ENCODE data around the gene TUBA4A. TPM values are rescaled to one million over a fixed set of nuclear protein-coding genes. Genes with fewer than 3 reads are reported as not detected.
A peak's percentile ranks its signal among the peaks of the same experiment; 100 is the strongest.

TUBA4A gene
- total RNA-seq, 1 donor from 2014 or later, result 231 TPM

DNA sequence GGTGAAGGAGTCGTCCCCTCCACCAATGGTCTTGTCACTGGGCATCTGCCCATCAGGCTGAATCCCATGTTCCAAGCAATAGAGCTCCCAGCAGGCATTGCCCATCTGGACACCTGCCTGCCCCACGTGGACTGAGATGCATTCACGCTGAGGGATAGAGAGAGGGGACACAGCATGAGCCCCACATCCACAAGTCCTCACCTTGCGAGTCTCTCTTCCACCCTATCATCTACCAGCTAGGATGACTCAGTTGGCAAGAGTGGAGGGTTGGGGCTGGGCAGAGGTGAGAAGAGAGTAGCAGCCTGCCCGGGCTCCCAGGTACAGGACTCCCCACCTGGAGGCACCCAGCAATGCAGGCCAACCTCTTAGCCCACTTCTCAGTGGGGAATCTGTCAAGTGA lies 1.6 kb downstream of the TUBA4A start:
- intact Hi-C loops (cut with micrococcal nuclease), result loop anchor here (2.0 to 10.0 kb wide), 3 partner anchors 43 to 847 kb away; no protein-coding TSS in a partner anchor
- no peak for DNase-seq (ENCODE audit: low spot score)
- no peaks in the 10 kb centered on the region for H3K27me3 Mint-ChIP-seq (ENCODE audit: low read depth)
- peaks cover 65% of the 10 kb centered on the region for H3K4me1 Mint-ChIP-seq (ENCODE audit: low read depth)
- H3K27ac Mint-ChIP-seq, result peak overlapping the region; percentile 85
- peak overlapping the region; percentile 77 for H3K4me3 Mint-ChIP-seq (ENCODE audit: low read depth)
- H3K9me3 Mint-ChIP-seq, result no peaks in the 10 kb centered on the region
- H3K36me3 Mint-ChIP-seq (ENCODE audit: low read depth), result peaks cover 62% of the 10 kb centered on the region

DNA sequence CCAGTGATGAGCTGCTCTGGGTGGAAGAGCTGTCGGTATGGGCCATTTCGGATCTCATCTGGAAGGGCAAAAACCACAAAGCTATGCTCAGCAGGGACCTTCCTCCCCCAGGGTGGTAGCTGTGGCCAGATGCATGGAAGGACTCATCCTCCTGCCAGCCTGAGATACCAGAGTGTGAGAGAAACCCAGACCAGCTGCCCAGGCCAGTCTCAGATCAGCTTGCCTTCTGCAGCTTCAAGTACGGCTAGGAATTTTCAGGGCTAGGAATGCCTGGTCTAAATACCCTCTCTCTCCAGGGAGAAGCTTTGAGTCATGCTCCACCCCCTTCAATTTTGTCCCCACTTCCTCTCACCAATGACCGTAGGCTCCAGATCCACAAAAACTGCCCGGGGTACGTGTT lies 2.1 kb downstream of the TUBA4A start:
- H3K4me3 Mint-ChIP-seq (ENCODE audit: low read depth), result peak overlapping the region; percentile 77
- H3K9me3 Mint-ChIP-seq, result no peaks in the 10 kb centered on the region
- H3K27ac Mint-ChIP-seq, result peak overlapping the region; percentile 85
- peaks cover 66% of the 10 kb centered on the region for H3K36me3 Mint-ChIP-seq (ENCODE audit: low read depth)
- intact Hi-C loops (cut with micrococcal nuclease), result loop anchor here (2.0 to 10.0 kb wide), 3 partner anchors 43 to 847 kb away; no protein-coding TSS in a partner anchor
- no peaks in the 10 kb centered on the region for H3K27me3 Mint-ChIP-seq (ENCODE audit: low read depth)
- no peak for DNase-seq (ENCODE audit: low spot score)
- peaks cover 69% of the 10 kb centered on the region for H3K4me1 Mint-ChIP-seq (ENCODE audit: low read depth)

GRCh38 chr2:219250049-219250781 lies 3.5 kb downstream of the TUBA4A start:
- peaks cover 74% of the 10 kb centered on the region for H3K36me3 Mint-ChIP-seq (ENCODE audit: low read depth)
- intact Hi-C loops (cut with micrococcal nuclease), result loop anchor here (10.0 kb wide), 1 partner anchor 845 kb away; no protein-coding TSS in a partner anchor
- no peaks in the 10 kb centered on the region for H3K27me3 Mint-ChIP-seq (ENCODE audit: low read depth)
- H3K9me3 Mint-ChIP-seq, result no peaks in the 10 kb centered on the region
- H3K4me1 Mint-ChIP-seq (ENCODE audit: low read depth), result peaks cover 70% of the 10 kb centered on the region
- peak overlapping the region; percentile 47 for H3K27ac Mint-ChIP-seq
- H3K4me3 Mint-ChIP-seq (ENCODE audit: low read depth), result peak overlapping the region; percentile 77
- DNase-seq (ENCODE audit: low spot score), result no peak

DNA sequence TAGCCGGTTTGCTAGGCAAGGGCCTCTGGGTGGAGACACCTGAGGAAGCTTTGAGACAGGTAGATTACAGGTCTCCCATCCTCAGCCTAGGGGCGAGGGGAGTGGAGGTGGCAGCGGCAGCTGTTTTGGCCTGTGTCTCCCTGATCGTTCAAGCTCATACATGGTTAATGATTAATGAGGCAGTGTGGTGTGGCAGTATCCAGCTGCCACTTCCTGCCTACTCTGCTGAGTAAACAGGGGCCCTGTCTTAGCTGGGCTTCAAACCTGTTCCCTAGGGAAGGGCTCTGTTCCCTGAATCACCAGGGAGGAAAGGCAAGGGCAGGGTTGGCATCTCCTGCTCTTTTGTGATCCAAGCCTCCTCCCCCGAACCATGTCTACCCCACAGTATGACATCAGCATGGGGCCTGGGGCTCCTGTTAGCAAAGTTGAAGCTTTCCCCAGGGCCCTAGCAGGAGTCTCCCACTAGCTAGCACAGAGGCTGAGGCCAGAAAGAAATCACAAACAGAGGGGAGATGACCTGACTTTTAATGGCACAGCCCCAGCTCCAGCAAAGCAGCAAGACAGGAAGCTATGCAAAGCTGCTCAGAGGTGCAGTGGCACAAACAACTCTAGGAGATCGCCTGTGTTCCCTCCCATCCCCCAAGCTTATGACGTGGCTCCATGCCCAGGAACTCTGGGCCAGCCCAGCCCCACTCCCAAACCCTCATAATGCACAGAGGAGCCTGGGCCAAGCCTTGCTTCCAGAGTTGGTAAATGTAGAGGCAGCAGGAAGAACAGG lies 4.3 kb downstream of the TUBA4A start:
- intact Hi-C loops (cut with micrococcal nuclease), result no loop called here
- Mint-ChIP-seq H3K27me3 (ENCODE audit: low read depth) (no peaks in the 10 kb centered on the region), H3K4me3 (ENCODE audit: low read depth) (peak overlapping the region; percentile 77), H3K27ac (peak overlapping the region; percentile 90), H3K36me3 (ENCODE audit: low read depth) (peaks cover 74% of the 10 kb centered on the region), H3K4me1 (ENCODE audit: low read depth) (peaks cover 70% of the 10 kb centered on the region), H3K9me3 (no peaks in the 10 kb centered on the region)
- peak; percentile 34 for DNase-seq (ENCODE audit: low spot score)

DNA sequence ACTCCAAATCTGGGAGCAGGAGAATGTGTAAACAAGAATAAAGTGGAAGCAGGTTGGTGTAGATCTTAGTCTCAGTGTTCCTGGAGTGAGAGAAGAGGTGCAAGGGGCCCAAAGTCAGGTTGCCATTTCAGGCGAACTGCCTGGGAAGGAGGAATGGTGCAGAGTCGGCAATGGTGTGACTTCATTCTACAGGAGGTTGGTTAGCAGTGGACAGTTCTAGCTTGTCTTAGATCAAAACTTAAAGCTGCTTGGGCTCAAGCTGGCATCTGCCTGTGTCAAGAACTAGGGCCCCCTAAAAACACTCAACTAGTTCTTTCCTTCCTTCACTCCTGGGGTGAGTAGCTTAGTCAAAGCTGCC lies 4.9 kb downstream of the TUBA4A start:
- H3K4me1 Mint-ChIP-seq (ENCODE audit: low read depth), result peaks cover 71% of the 10 kb centered on the region
- intact Hi-C loops (cut with micrococcal nuclease), result no loop called here

DNA sequence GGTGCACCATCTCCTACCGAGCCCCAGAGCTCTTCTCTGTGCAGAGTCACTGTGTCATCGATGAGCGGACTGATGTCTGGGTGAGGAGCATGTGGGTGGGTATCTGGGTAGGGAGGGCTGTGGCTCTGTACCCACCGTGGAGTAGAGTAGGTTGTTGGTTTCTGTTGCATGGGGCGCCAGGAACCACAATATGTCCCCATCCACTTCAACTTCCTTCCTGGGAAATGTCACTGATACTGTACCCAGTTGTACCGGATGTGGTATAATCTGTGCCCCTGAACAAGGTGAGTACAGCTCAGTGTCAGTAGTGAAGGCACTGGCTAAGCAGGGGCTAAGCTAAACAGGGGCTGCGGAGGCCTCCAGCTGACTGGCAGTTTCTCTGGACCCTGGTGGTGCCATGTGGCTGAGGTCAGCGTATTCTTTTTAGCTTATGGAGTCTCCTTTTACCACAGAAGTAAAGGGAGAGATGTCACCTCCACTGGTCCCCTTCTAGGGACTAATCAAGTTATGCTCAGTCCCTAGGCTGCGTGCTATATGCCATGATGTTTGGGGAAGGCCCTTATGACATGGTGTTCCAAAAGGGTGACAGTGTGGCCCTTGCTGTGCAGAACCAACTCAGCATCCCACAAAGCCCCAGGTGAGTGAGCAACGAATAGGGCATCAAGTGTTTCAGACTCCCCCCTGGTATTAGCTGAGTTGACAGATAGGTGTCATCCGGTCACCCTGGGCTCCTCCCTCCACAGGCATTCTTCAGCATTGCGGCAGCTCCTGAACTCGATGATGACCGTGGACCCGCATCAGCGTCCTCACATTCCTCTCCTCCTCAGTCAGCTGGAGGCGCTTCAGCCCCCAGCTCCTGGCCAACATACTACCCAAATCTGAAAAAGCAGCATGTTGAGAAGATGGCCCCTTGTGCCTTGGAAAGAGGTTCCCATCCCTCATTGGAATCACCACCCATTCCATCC lies 5.8 kb downstream of the TUBA4A start:
- Mint-ChIP-seq H3K27ac (peak overlapping the region; percentile 82), H3K9me3 (no peaks in the 10 kb centered on the region), H3K4me3 (ENCODE audit: low read depth) (peak overlapping the region; percentile 96), H3K36me3 (ENCODE audit: low read depth) (peaks cover 71% of the 10 kb centered on the region), H3K4me1 (ENCODE audit: low read depth) (peaks cover 73% of the 10 kb centered on the region), H3K27me3 (ENCODE audit: low read depth) (no peaks in the 10 kb centered on the region)
- peak; percentile 50 for DNase-seq (ENCODE audit: low spot score)
- intact Hi-C loops (cut with micrococcal nuclease), result loop anchor here (2.0 kb wide), 1 partner anchor 41 kb away; the partner anchor contains the start of gene ZFAND2B

More for the DNA sequence above, 4.9 kb downstream of the TUBA4A start:
- Mint-ChIP-seq H3K27ac (peak overlapping the region; percentile 90), H3K36me3 (ENCODE audit: low read depth) (peaks cover 74% of the 10 kb centered on the region), H3K4me3 (ENCODE audit: low read depth) (peak overlapping the region; percentile 77), H3K9me3 (no peaks in the 10 kb centered on the region), H3K27me3 (ENCODE audit: low read depth) (no peaks in the 10 kb centered on the region)
- DNase-seq (ENCODE audit: low spot score), result no peak

- Mint-ChIP-seq H3K27ac (peak overlapping the region; percentile 82), H3K4me1 (ENCODE audit: low read depth) (peaks cover 63% of the 10 kb centered on the region), H3K9me3 (no peaks in the 10 kb centered on the region), H3K27me3 (ENCODE audit: low read depth) (no peaks in the 10 kb centered on the region), H3K36me3 (ENCODE audit: low read depth) (peaks cover 57% of the 10 kb centered on the region), H3K4me3 (ENCODE audit: low read depth) (peak overlapping the region; percentile 96)
- no peak for DNase-seq (ENCODE audit: low spot score)
- intact Hi-C loops (cut with micrococcal nuclease), result loop anchor here (2.0 kb wide), 1 partner anchor 40 kb away; the partner anchor contains the start of gene ZFAND2B
Observed at GRCh38 chr2:219246559-219246958, 7.2 kb downstream of the TUBA4A start.

GRCh38 chr2:219245899-219246230 lies 7.9 kb downstream of the TUBA4A start:
- Mint-ChIP-seq H3K4me3 (ENCODE audit: low read depth) (peak overlapping the region; percentile 96), H3K27me3 (ENCODE audit: low read depth) (no peaks in the 10 kb centered on the region), H3K9me3 (no peaks in the 10 kb centered on the region), H3K36me3 (ENCODE audit: low read depth) (peaks cover 50% of the 10 kb centered on the region), H3K4me1 (ENCODE audit: low read depth) (peaks cover 56% of the 10 kb centered on the region), H3K27ac (peak overlapping the region; percentile 97)
- intact Hi-C loops (cut with micrococcal nuclease), result loop anchor here (1.0 to 2.0 kb wide), 4 partner anchors 7 to 69 kb away; partner anchors contain the start of genes ANKZF1, ATG9A, TUBA4A and TUBA4B
- DNase-seq (ENCODE audit: low spot score), result no peak

GRCh38 chr2:219245148-219245898 lies 8.4 kb downstream of the TUBA4A start, which contains the start of the genes GLB1L and STK16:
GLB1L (minus strand) TSS chr2:219245444; CDS start chr2:219243573, 1,871 bp downstream.
STK16 (plus strand) TSS chr2:219245479; CDS start chr2:219246000, 521 bp downstream.
- peak within 1 kb of the TSS; percentile 96 for H3K4me3 Mint-ChIP-seq (ENCODE audit: low read depth)

DNA sequence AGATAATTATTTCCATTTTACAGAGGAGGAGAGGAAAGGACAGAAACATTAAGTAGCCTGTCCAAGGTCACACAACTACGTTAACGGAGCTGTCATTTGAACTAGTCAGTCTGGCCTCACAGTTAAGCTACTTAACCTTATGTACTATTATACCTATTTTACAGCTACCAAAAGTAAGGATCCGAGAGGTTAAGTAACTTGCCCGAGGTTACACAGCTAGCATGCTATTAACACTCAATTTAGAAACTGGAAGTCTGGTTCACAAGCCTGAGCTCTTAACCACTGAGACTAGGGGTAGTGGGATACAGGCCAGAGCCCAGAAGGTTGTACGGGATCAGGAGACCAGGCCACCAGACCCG lies 8.9 kb downstream of the TUBA4A start:
- H3K27me3 Mint-ChIP-seq (ENCODE audit: low read depth), result no peaks in the 10 kb centered on the region
- intact Hi-C loops (cut with micrococcal nuclease), result loop anchor here (1.0 kb wide), 3 partner anchors 9 to 67 kb away; partner anchors contain the start of genes ANKZF1, ATG9A, TUBA4A and TUBA4B
- H3K27ac Mint-ChIP-seq, result peak overlapping the region; percentile 97
- no peaks in the 10 kb centered on the region for H3K9me3 Mint-ChIP-seq
- DNase-seq (ENCODE audit: low spot score), result no peak
- peaks cover 42% of the 10 kb centered on the region for H3K36me3 Mint-ChIP-seq (ENCODE audit: low read depth)
- H3K4me3 Mint-ChIP-seq (ENCODE audit: low read depth), result peak overlapping the region; percentile 96
- peaks cover 45% of the 10 kb centered on the region for H3K4me1 Mint-ChIP-seq (ENCODE audit: low read depth)

More at GRCh38 chr2:219245148-219245898, 8.4 kb downstream of the TUBA4A start, which contains the start of the genes GLB1L and STK16:
- H3K4me1 Mint-ChIP-seq (ENCODE audit: low read depth), result peaks cover 50% of the 10 kb centered on the region
- peak; percentile 88 for DNase-seq (ENCODE audit: low spot score)
- H3K36me3 Mint-ChIP-seq (ENCODE audit: low read depth), result peaks cover 45% of the 10 kb centered on the region
- H3K9me3 Mint-ChIP-seq, result no peaks in the 10 kb centered on the region
- intact Hi-C loops (cut with micrococcal nuclease), result loop anchor here (1.0 kb wide), 3 partner anchors 8 to 68 kb away; partner anchors contain the start of genes ANKZF1, ATG9A, TUBA4A and TUBA4B
- no peaks in the 10 kb centered on the region for H3K27me3 Mint-ChIP-seq (ENCODE audit: low read depth)
- peak within 1 kb of the TSS; percentile 97 for H3K27ac Mint-ChIP-seq

- H3K9me3 Mint-ChIP-seq, result no peaks in the 10 kb centered on the region
- intact Hi-C loops (cut with micrococcal nuclease), result no loop called here
- H3K4me1 Mint-ChIP-seq (ENCODE audit: low read depth), result peaks cover 31% of the 10 kb centered on the region
- peaks cover 34% of the 10 kb centered on the region for H3K36me3 Mint-ChIP-seq (ENCODE audit: low read depth)
- H3K27me3 Mint-ChIP-seq (ENCODE audit: low read depth), result no peaks in the 10 kb centered on the region
- H3K27ac Mint-ChIP-seq, result no peak overlapping the region
- H3K4me3 Mint-ChIP-seq (ENCODE audit: low read depth), result peak overlapping the region; percentile 33
- DNase-seq (ENCODE audit: low spot score), result no peak
Observed at GRCh38 chr2:219243291-219243761, 10.4 kb downstream of the TUBA4A start.

Data from activated T-helper 2 cell treated with anti-CD3 and anti-CD28 coated beads, Interferon-gamma antibody, Interleukin-2, Interleukin-4, amounts not matched to agents 10 μg/mL and 5 μg/mL and 100 μg/mL, durations not matched to agents 14 hours and 24 hours and 36 hours (primary cell).